Hepatic stellate cell (primary cell): ENCODE data around the gene DNAJB13.
"Not testable (repeated sequence)": the region's sequence is repeated elsewhere in the genome, so short reads cannot be mapped to it uniquely, and the experiment has no call there.

Experiments
- DNase-seq: peaks from one replicate; pipeline ENCODE4 v3.0.0; 2011; ENCODE audit warnings: low spot score

DNAJB13 gene

GRCh38 chr11:73950869-73951710 is at the start of gene DNAJB13:
TSS of gene DNAJB13 (plus strand) at chr11:73951026. CDS start at chr11:73951070, 44 bp downstream.
- peak; percentile 78 for DNase-seq

- DNase-seq, result no peak
These were observed 48.5 kb upstream of the DNAJB13 start for GRCh38 chr11:73902303-73902702.

GRCh38 chr11:73907191-73907590 is 43.6 kb upstream of the DNAJB13 start:
- DNase-seq, result peak; percentile 55

GRCh38 chr11:73912026-73912425 is 38.8 kb upstream of the DNAJB13 start:
- DNase-seq, result no peak

- DNase-seq, result no peak
These were observed 37.4 kb upstream of the DNAJB13 start for GRCh38 chr11:73913472-73913871.

GRCh38 chr11:73914284-73914683 is 36.5 kb upstream of the DNAJB13 start:
- no peak for DNase-seq

GRCh38 chr11:73916435-73916834 is 34.4 kb upstream of the DNAJB13 start:
- no peak for DNase-seq

- no peak for DNase-seq
These were observed 29.6 kb upstream of the DNAJB13 start for GRCh38 chr11:73921180-73921579.

- DNase-seq, result no peak
These were observed 21.4 kb upstream of the DNAJB13 start for GRCh38 chr11:73929388-73929787.

- DNase-seq, result peak; percentile 61
These were observed 19.7 kb upstream of the DNAJB13 start for GRCh38 chr11:73931039-73931645.

- DNase-seq, result no peak
These were observed 18.9 kb upstream of the DNAJB13 start for GRCh38 chr11:73931951-73932350.

- no peak for DNase-seq
These were observed 18.0 kb upstream of the DNAJB13 start for GRCh38 chr11:73932781-73933180.

GRCh38 chr11:73936047-73936446 is 14.8 kb upstream of the DNAJB13 start:
- DNase-seq, result not testable (repeated sequence)

- no peak for DNase-seq
These were observed 11.7 kb upstream of the DNAJB13 start for GRCh38 chr11:73939096-73939495.

GRCh38 chr11:73940801-73941570 is 9.8 kb upstream of the DNAJB13 start:
- DNase-seq, result no peak

GRCh38 chr11:73942010-73942409 is 8.8 kb upstream of the DNAJB13 start:
- no peak for DNase-seq

- no peak for DNase-seq
These were observed 6.7 kb upstream of the DNAJB13 start for GRCh38 chr11:73944085-73944484.

- no peak for DNase-seq
These were observed 5.9 kb upstream of the DNAJB13 start for GRCh38 chr11:73944901-73945300.

GRCh38 chr11:73945396-73945795 is 5.4 kb upstream of the DNAJB13 start:
- DNase-seq, result no peak

- no peak for DNase-seq
These were observed 3.9 kb upstream of the DNAJB13 start for GRCh38 chr11:73946798-73947458.

- DNase-seq, result no peak
These were observed 1.6 kb upstream of the DNAJB13 start for GRCh38 chr11:73949246-73949645.

GRCh38 chr11:73949912-73950311 is 914 bp upstream of the DNAJB13 start:
- DNase-seq, result no peak
